Hepatocyte (in vitro differentiated cells): Measurements from ENCODE around the gene MGMT. TPM values are rescaled to one million over a fixed set of nuclear protein-coding genes. Genes with fewer than 3 reads are reported as not detected.

ENCODE experiments used
- DNase-seq: peaks from one replicate; pipeline ENCODE4 v3.0.0-alpha.2; 2016; ENCODE audit warnings: low spot score
- H2AFZ ChIP-seq: fragments of 200-600 bp; sonication (generic); 2 replicates; pipeline ENCODE4 v1.6.0; 2016; ENCODE audit warnings: antibody characterized with exemption, mild to moderate bottlenecking
- H3K27ac ChIP-seq: fragments of 200-600 bp; sonication (generic); 2 replicates; pipeline ENCODE4 v1.5.1; 2016; ENCODE audit warnings: mild to moderate bottlenecking
- H3K27me3 ChIP-seq: fragments of 200-600 bp; sonication (generic); 2 replicates; pipeline ENCODE4 v1.6.1; 2016
- H3K36me3 ChIP-seq: fragments of 200-600 bp; sonication (generic); replicated peaks from 2 replicates; pipeline ENCODE4 v1.5.1; 2016; ENCODE audit warnings: low read depth; ENCODE audit not compliant: insufficient read depth
- H3K4me1 ChIP-seq: fragments of 200-600 bp; sonication (generic); 2 replicates; pipeline ENCODE4 v1.5.1; 2016; ENCODE audit warnings: mild to moderate bottlenecking, moderate library complexity; ENCODE audit not compliant: insufficient read depth
- H3K4me2 ChIP-seq: fragments of 200-600 bp; sonication (generic); 2 replicates; pipeline ENCODE4 v1.6.0; 2016
- H3K4me3 ChIP-seq: fragments of 200-600 bp; sonication (generic); 2 replicates; pipeline ENCODE4 v1.5.1; 2016; ENCODE audit warnings: mild to moderate bottlenecking
- H3K79me2 ChIP-seq: fragments of 200-600 bp; sonication (generic); 2 replicates; pipeline ENCODE4 v1.6.0; 2017; ENCODE audit warnings: mild to moderate bottlenecking
- H3K9me2 ChIP-seq: fragments of 200-600 bp; sonication (generic); replicated peaks from 2 replicates; pipeline ENCODE4 v1.6.0; 2017; ENCODE audit warnings: mild to moderate bottlenecking; ENCODE audit not compliant: insufficient read depth
- H3K9me3 ChIP-seq: fragments of 200-600 bp; sonication (generic); 2 replicates; pipeline ENCODE4 v1.5.1; 2016; ENCODE audit warnings: low read depth, mild to moderate bottlenecking
- H4K20me1 ChIP-seq: fragments of 200-600 bp; sonication (generic); 2 replicates; pipeline ENCODE4 v1.6.0; 2016; ENCODE audit warnings: mild to moderate bottlenecking; ENCODE audit not compliant: insufficient read depth, poor library complexity, severe bottlenecking
- EZH2 ChIP-seq: fragments of 200-600 bp; sonication (generic); IDR thresholded peaks from 2 replicates; pipeline ENCODE4 v1.6.1; 2016; ENCODE audit warnings: antibody characterized with exemption, mild to moderate bottlenecking, borderline replicate concordance
- EZH2phosphoT487 ChIP-seq: fragments of 200-600 bp; sonication (generic); IDR thresholded peaks from one replicate; pipeline ENCODE4 v1.6.1; 2018; ENCODE audit warnings: antibody characterized with exemption, mild to moderate bottlenecking, low read depth, moderate library complexity; ENCODE audit not compliant: unreplicated experiment, severe bottlenecking
- WGBS: methylation state at CpG from one replicate; pipeline ENCODE4 v1.1.6; 2016; ENCODE audit warnings: low lambda C conversion rate; ENCODE audit errors: missing lambda C conversion rate; 5-methylcytosine and 5-hydroxymethylcytosine counted together
- polyA plus RNA-seq: library from polyadenylated mRNA; unstranded; fragments of >200 nt; fragmentation: Nextera tagmentation; extraction: Ambion mirVana; gene quantifications from 2 replicates; pipeline ENCODE4 v1.2.1, GENCODE V29; 2016
- total RNA-seq: library from RNA; depleted of rRNA; stranded (reverse); fragments of >200 nt; gene quantifications from 2 replicates; pipeline ENCODE4 v1.2.3, GENCODE V29; 2014
- TF ChIP-seq, protein P1 (sequence below): fragments of 200-600 bp; sonication (generic); IDR thresholded peaks from 2 replicates; pipeline ENCODE4 v1.5.1; 2016; ENCODE audit warnings: antibody characterized with exemption, mild to moderate bottlenecking; ENCODE audit not compliant: poor library complexity

The MGMT gene
- total and polyA plus RNA-seq, 2 experiments from 2014 or later = 41.5 to 41.9 TPM

DNA sequence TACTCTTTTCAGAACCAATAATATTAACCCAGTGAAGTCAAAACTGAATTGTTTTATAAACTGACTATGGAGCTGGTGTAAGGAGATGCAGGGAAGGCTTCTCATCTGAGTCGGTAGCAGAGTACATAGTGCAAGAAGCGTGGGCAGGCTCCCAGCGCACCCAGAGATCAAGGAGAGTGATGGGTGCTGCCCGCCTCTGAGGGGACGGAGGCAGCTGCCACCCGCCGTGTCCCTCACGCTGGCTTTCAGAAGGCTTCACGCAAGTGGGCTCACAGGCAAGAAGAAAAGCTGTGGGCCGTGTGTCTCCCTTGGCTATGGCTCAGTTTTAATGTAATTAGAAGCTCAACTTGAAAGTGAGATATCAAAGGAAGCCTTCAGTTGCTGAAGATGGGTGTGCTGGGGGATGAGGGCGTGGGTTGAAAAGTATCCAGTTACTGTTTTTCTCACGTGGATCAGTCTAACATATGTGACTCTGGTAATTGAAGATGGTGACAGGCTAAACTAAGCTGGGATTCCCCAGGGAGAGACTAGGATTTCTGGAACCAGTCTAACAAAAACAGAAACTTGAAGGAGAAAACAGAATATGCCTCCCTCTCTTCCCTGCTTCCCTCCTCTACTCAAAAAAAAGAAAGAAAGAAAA, 159.9 kb downstream of the MGMT start:
- H2AFZ ChIP-seq = no peak overlapping the region
- no peak overlapping the region for H3K4me3 ChIP-seq
- no peaks in the 10 kb centered on the region for H3K9me3 ChIP-seq
- H4K20me1 ChIP-seq = no peaks in the 10 kb centered on the region
- no peak overlapping the region for H3K4me2 ChIP-seq
- H3K4me1 ChIP-seq = no peaks in the 10 kb centered on the region
- no peak for DNase-seq
- no peaks in the 10 kb centered on the region for H3K27me3 ChIP-seq
- H3K36me3 ChIP-seq = no peaks in the 10 kb centered on the region
- no peak overlapping the region for H3K27ac ChIP-seq
- H3K79me2 ChIP-seq = no peaks in the 10 kb centered on the region
- no peaks in the 10 kb centered on the region for H3K9me2 ChIP-seq
- TF ChIP-seq EZH2phosphoT487 = no peak
- WGBS = 88% methylated on average over 12 of the region's 12 CpGs

DNA sequence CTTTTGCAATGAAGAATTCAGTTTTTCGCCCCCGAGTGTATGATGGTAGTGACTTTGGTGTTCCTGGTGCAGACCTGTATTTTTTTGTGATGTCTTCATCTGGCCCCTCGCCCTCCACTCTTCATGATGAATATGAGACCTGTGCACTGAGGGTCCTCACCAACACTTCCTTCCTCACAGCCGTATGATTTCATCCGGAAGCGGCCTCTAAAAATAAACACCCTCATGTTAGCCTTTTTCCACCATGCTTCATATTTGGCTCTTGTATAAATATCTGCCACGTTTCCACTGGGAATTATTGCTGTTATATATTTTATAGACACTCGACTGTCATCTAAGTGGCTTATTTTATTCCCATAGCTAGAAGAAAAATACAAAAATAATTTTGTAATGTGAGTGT, 160.4 kb downstream of the MGMT start:
- no peak overlapping the region for H3K4me2 ChIP-seq
- H3K79me2 ChIP-seq = no peaks in the 10 kb centered on the region
- 87% methylated on average over 8 of the region's 8 CpGs for WGBS
- no peak overlapping the region for H2AFZ ChIP-seq
- H3K27ac ChIP-seq = no peak overlapping the region
- no peaks in the 10 kb centered on the region for H3K36me3 ChIP-seq
- H3K9me3 ChIP-seq = no peaks in the 10 kb centered on the region
- H4K20me1 ChIP-seq = no peaks in the 10 kb centered on the region
- H3K4me1 ChIP-seq = no peaks in the 10 kb centered on the region
- H3K9me2 ChIP-seq = no peaks in the 10 kb centered on the region
- DNase-seq = no peak
- H3K4me3 ChIP-seq = no peak overlapping the region
- H3K27me3 ChIP-seq = no peaks in the 10 kb centered on the region
- TF ChIP-seq EZH2phosphoT487 (no peak), EZH2 (no peak)
- TF ChIP-seq, protein P1, sequence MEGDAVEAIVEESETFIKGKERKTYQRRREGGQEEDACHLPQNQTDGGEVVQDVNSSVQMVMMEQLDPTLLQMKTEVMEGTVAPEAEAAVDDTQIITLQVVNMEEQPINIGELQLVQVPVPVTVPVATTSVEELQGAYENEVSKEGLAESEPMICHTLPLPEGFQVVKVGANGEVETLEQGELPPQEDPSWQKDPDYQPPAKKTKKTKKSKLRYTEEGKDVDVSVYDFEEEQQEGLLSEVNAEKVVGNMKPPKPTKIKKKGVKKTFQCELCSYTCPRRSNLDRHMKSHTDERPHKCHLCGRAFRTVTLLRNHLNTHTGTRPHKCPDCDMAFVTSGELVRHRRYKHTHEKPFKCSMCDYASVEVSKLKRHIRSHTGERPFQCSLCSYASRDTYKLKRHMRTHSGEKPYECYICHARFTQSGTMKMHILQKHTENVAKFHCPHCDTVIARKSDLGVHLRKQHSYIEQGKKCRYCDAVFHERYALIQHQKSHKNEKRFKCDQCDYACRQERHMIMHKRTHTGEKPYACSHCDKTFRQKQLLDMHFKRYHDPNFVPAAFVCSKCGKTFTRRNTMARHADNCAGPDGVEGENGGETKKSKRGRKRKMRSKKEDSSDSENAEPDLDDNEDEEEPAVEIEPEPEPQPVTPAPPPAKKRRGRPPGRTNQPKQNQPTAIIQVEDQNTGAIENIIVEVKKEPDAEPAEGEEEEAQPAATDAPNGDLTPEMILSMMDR = no peak

DNA sequence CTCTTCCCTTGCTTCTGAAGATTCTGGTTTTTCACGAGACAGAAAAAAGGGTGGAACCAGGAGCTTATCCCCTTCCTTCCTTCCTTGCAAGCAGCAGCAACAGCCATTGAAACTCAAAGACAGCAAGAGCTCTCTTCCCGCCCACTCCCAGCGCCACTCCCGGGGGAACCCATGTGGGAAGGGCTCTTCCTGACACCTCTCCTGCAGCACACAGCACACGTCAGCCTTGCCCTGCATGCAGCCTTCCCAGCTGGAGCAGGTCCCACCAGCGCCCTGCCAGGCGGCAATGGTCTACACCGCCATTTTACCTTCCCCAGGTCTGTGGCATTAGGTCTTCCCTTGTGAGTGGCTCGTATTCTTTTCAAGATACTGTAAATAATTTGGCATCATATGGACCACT, 161.8 kb downstream of the MGMT start:
- no peaks in the 10 kb centered on the region for H3K36me3 ChIP-seq
- H3K4me3 ChIP-seq = no peak overlapping the region
- no peaks in the 10 kb centered on the region for H3K4me1 ChIP-seq
- 97% methylated on average over 9 of the region's 9 CpGs for WGBS
- no peak overlapping the region for H3K4me2 ChIP-seq
- H3K9me2 ChIP-seq = no peaks in the 10 kb centered on the region
- no peak for DNase-seq
- TF ChIP-seq, protein P1 = no peak
- no peak for TF ChIP-seq EZH2phosphoT487
- no peak for TF ChIP-seq EZH2
- no peaks in the 10 kb centered on the region for H3K27me3 ChIP-seq
- no peaks in the 10 kb centered on the region for H3K9me3 ChIP-seq
- H2AFZ ChIP-seq = no peak overlapping the region
- no peaks in the 10 kb centered on the region for H3K79me2 ChIP-seq
- H4K20me1 ChIP-seq = no peaks in the 10 kb centered on the region
- no peak overlapping the region for H3K27ac ChIP-seq

DNA sequence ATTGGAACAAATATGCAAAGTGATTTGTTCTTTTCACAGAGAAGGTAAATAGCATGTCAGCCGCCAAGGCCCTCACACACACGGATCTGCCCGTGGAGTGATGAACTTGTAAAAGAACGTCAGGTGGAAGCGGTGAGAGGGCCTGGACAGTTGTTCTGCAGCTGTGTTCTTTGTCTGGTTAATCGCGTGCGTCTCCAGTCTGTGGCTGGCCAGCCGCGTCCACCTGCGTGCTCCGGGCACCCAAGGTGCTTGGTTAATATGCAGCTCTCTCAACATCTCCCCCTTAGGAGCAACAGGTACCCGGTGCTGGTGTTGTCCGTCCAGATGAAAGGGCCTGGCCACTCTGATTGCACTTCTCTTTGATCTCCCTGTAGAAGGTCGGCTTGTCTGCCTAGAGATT, 162.9 kb downstream of the MGMT start:
- Histone ChIP-seq H3K79me2 (no peaks in the 10 kb centered on the region), H4K20me1 (no peaks in the 10 kb centered on the region), H3K36me3 (no peaks in the 10 kb centered on the region), H3K4me1 (no peaks in the 10 kb centered on the region), H3K9me3 (no peaks in the 10 kb centered on the region), H2AFZ (no peak overlapping the region), H3K27ac (no peak overlapping the region), H3K27me3 (no peaks in the 10 kb centered on the region), H3K9me2 (no peaks in the 10 kb centered on the region), H3K4me2 (no peak overlapping the region), H3K4me3 (no peak overlapping the region)
- TF ChIP-seq, protein P1 = no peak
- TF ChIP-seq EZH2phosphoT487 = no peak
- TF ChIP-seq EZH2 = no peak
- DNase-seq = no peak
- 93% methylated on average over 15 of the region's 15 CpGs for WGBS
